Measurements from ENCODE around the gene KCNJ18.
"Not testable (repeated sequence)": the region's sequence is repeated elsewhere in the genome, so short reads cannot be mapped to it uniquely, and the experiment has no call there.

Gene KCNJ18

GRCh38 chr17:21691883-21692703, at the start of gene KCNJ18:
KCNJ18 (plus strand) TSS chr17:21692523; CDS start chr17:21702787, 10,264 bp downstream.
- not testable (repeated sequence) for H3K27ac Mint-ChIP-seq; H3K4me3 Mint-ChIP-seq; DNase-seq; H3K27me3 Mint-ChIP-seq; H3K9me3 Mint-ChIP-seq; H3K4me1 Mint-ChIP-seq (ENCODE audit: low read depth); H3K36me3 Mint-ChIP-seq (ENCODE audit: low read depth)

GRCh38 chr17:21648125-21648524, 44.2 kb upstream of the KCNJ18 start:
- not testable (repeated sequence) for H3K36me3 Mint-ChIP-seq (ENCODE audit: low read depth); H3K4me1 Mint-ChIP-seq (ENCODE audit: low read depth); H3K27ac Mint-ChIP-seq; H3K9me3 Mint-ChIP-seq; H3K4me3 Mint-ChIP-seq; DNase-seq
- peaks cover 18% of the 10 kb centered on the region for H3K27me3 Mint-ChIP-seq

- not testable (repeated sequence) for H3K9me3 Mint-ChIP-seq; H3K4me3 Mint-ChIP-seq; DNase-seq; H3K27ac Mint-ChIP-seq; H3K4me1 Mint-ChIP-seq (ENCODE audit: low read depth); H3K36me3 Mint-ChIP-seq (ENCODE audit: low read depth)
- H3K27me3 Mint-ChIP-seq: peaks cover 14% of the 10 kb centered on the region
Observed at GRCh38 chr17:21650043-21650442, 42.3 kb upstream of the KCNJ18 start.

GRCh38 chr17:21652049-21652448, 40.3 kb upstream of the KCNJ18 start:
- not testable (repeated sequence) for H3K36me3 Mint-ChIP-seq (ENCODE audit: low read depth); H3K27ac Mint-ChIP-seq; H3K4me1 Mint-ChIP-seq (ENCODE audit: low read depth); DNase-seq; H3K9me3 Mint-ChIP-seq; H3K4me3 Mint-ChIP-seq
- peaks cover 14% of the 10 kb centered on the region for H3K27me3 Mint-ChIP-seq

DNA sequence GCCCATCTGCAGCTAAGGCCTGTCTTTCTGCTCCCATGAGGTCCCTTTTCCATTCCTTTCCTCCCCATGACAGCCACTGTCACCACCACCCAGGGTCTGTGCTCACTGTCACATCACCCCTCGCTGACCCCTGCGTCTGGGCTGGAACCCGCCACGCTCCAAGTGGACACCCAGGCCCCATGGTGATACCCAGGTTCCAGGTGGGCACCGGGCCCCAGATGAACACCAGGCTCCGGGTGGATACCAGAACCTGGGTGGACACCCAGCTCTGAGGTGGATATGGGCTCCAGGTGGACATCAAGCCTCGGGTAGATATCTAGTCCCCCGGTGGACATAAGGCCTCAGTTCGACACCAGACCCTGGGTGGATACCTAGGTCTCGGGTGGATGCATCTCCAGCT, 39.1 kb upstream of the KCNJ18 start:
- not testable (repeated sequence) for H3K4me1 Mint-ChIP-seq (ENCODE audit: low read depth); H3K36me3 Mint-ChIP-seq (ENCODE audit: low read depth); H3K4me3 Mint-ChIP-seq; DNase-seq; H3K9me3 Mint-ChIP-seq; H3K27me3 Mint-ChIP-seq; H3K27ac Mint-ChIP-seq

DNA sequence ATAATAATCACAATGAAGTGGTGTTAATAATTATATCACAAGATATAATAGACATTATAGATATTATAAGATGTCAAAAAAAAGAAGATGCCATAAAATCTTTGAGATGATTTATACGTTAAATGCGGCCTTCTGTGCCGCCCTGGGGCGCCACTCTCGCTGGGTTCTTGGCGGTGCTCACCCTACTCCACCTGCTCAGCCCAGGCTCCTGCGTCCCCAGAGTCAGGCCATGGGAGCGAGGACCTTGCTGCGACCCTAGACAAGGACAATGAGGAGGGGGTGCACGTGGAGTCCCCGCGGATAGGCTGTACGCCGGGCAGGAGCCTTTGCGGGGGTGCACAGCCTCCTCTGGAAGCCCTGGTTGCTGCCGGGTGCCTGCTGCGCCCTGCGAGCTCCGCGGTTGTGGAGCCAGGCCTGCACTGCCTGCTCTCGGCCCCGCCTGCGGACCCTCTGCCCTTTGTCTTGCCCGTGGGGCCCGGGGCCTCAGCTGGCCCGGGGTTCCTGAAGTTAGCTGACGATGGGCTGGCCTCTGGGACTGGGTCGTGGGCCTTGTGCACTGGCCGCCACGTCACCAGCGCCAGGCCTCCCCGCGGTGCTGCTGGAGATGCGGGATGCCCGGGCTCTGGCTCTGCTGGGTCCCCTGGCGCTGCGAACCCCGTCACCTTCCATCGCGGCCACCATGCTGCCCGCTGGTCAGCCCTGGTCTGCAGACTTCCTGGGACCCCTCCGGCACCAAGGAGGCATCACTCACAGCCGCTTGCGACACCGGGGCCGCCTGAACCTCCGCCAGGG, 35.6 kb upstream of the KCNJ18 start:
- H3K9me3 Mint-ChIP-seq; H3K4me1 Mint-ChIP-seq (ENCODE audit: low read depth); H3K36me3 Mint-ChIP-seq (ENCODE audit: low read depth); H3K27ac Mint-ChIP-seq; H3K4me3 Mint-ChIP-seq; DNase-seq; H3K27me3 Mint-ChIP-seq: not testable (repeated sequence)

- not testable (repeated sequence) for H3K27ac Mint-ChIP-seq; H3K4me1 Mint-ChIP-seq (ENCODE audit: low read depth); DNase-seq; H3K27me3 Mint-ChIP-seq; H3K4me3 Mint-ChIP-seq; H3K9me3 Mint-ChIP-seq; H3K36me3 Mint-ChIP-seq (ENCODE audit: low read depth)
Observed at GRCh38 chr17:21659635-21660034, 32.7 kb upstream of the KCNJ18 start.

DNA sequence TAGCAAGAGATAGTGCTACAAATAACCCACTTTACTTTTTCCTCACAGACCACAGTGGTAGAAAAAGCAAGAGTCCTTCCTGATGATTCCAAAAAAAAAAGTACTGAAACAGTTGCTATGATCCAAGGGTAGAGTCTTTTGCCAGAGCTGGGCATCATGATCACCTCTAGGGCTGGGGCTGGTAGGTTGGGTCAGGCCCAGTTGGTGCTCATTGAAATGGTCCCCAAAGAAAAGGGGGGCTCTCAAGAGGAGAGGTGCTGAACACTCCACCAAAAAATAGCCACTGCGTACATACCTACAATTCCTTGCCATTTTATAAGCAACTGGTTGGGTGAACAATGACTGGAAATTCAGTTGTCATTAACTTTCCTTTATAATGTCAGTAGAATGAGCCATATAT, 30.9 kb upstream of the KCNJ18 start:
- H3K27me3 Mint-ChIP-seq; H3K4me3 Mint-ChIP-seq; H3K36me3 Mint-ChIP-seq (ENCODE audit: low read depth); DNase-seq; H3K27ac Mint-ChIP-seq; H3K4me1 Mint-ChIP-seq (ENCODE audit: low read depth): not testable (repeated sequence)
- peaks cover 16% of the 10 kb centered on the region for H3K9me3 Mint-ChIP-seq

DNA sequence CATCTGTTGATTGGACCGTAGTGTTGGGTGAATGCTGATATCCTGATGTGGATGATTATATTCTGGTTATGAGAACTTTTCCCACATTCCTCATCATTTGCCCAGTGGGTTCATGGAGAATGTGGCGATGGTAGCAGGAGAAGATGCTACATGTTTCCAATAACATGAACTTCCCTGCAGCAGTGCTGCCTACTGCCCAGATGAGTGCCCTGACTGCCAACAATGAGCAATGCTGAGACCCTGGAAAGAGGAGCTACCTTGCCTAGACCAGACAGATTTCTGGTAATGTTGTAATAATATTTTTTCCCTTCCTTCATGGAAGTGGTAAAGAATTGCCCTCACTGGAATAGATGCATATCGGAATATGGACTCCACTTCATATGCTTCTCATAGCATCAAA, 29.2 kb upstream of the KCNJ18 start:
- not testable (repeated sequence) for H3K36me3 Mint-ChIP-seq (ENCODE audit: low read depth); DNase-seq; H3K27me3 Mint-ChIP-seq; H3K27ac Mint-ChIP-seq; H3K4me3 Mint-ChIP-seq; H3K4me1 Mint-ChIP-seq (ENCODE audit: low read depth)
- H3K9me3 Mint-ChIP-seq: peaks cover 21% of the 10 kb centered on the region

- peaks cover 21% of the 10 kb centered on the region for H3K9me3 Mint-ChIP-seq
- H3K27me3 Mint-ChIP-seq; H3K4me3 Mint-ChIP-seq; H3K4me1 Mint-ChIP-seq (ENCODE audit: low read depth); H3K27ac Mint-ChIP-seq; H3K36me3 Mint-ChIP-seq (ENCODE audit: low read depth): not testable (repeated sequence)
- peak; percentile 3 for DNase-seq
Observed at GRCh38 chr17:21663614-21664474, 28.5 kb upstream of the KCNJ18 start.

GRCh38 chr17:21665171-21665570, 27.2 kb upstream of the KCNJ18 start:
- H3K27me3 Mint-ChIP-seq; H3K27ac Mint-ChIP-seq; H3K4me3 Mint-ChIP-seq; H3K4me1 Mint-ChIP-seq (ENCODE audit: low read depth); H3K36me3 Mint-ChIP-seq (ENCODE audit: low read depth): not testable (repeated sequence)
- peak; percentile 11 for DNase-seq
- peaks cover 21% of the 10 kb centered on the region for H3K9me3 Mint-ChIP-seq

- not testable (repeated sequence) for H3K27me3 Mint-ChIP-seq; H3K4me3 Mint-ChIP-seq; H3K4me1 Mint-ChIP-seq (ENCODE audit: low read depth); H3K36me3 Mint-ChIP-seq (ENCODE audit: low read depth); H3K27ac Mint-ChIP-seq
- peak; percentile 32 for DNase-seq
- peaks cover 21% of the 10 kb centered on the region for H3K9me3 Mint-ChIP-seq
Observed at GRCh38 chr17:21665935-21666493, 26.3 kb upstream of the KCNJ18 start.

DNA sequence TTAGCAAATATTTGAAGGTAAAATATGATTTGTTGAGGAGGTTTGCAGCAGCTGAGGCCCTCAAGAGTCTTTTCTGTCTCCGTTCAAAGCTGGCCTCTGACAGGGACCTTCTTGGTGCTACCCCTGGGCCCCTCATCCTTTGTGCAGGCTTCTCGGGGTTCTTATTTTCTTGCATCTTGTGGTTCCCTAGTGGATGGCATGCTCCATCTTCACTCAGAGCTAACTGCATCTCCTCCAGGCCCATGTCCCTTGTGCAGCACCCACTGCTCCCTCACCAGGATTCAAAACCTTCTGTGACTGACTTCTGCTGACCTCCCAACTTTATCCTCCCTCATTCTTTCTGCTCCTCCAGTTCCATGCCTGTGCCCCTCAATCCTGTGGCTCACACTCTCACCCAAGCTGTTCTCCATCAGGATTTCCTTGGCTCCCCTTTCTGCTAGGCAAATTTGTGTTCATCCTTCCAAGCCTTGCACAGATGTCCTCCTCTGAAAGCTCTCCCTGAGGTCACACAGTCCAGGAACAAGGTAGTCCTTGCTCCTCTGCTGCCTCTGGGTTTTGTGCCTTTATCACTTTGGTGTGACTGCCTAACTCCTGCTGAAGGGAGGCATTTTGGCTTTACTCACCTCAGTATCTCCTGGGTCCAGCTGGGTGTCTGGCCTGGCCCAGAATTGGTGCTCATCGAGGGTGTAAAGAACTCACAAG, 25.5 kb upstream of the KCNJ18 start:
- H3K4me3 Mint-ChIP-seq; H3K27me3 Mint-ChIP-seq; H3K36me3 Mint-ChIP-seq (ENCODE audit: low read depth); H3K27ac Mint-ChIP-seq; H3K4me1 Mint-ChIP-seq (ENCODE audit: low read depth): not testable (repeated sequence)
- H3K9me3 Mint-ChIP-seq: peaks cover 21% of the 10 kb centered on the region
- DNase-seq: peak; percentile 15

All from activated T-cell treated with anti-CD3 and anti-CD28 coated beads, Interleukin-2, amount 50 U/mL, for 24 hours (primary cell).